Activated CD8-positive, alpha-beta memory T cell treated with anti-CD3 and anti-CD28 coated beads, Interleukin-2, amount 50 U/mL, for 48 hours (primary cell): Measurements from ENCODE around the gene ANKRD2.
A peak's percentile ranks its signal among the peaks of the same experiment; 100 is the strongest.
"Not testable (repeated sequence)": the region's sequence is repeated elsewhere in the genome, so short reads cannot be mapped to it uniquely, and the experiment has no call there.

Experiments used
- DNase-seq: peaks from one replicate; pipeline ENCODE4 v3.0.0-alpha.2; 2020

ANKRD2 gene

GRCh38 chr10:97547271-97547600, 25.3 kb upstream of the ANKRD2 start:
- DNase-seq = no peak

- no peak for DNase-seq
Measured at GRCh38 chr10:97547962-97548361, 24.6 kb upstream of the ANKRD2 start.

- DNase-seq = no peak
Measured at GRCh38 chr10:97548828-97549455, 23.6 kb upstream of the ANKRD2 start.

- DNase-seq = no peak
Measured at GRCh38 chr10:97549587-97550322, 22.8 kb upstream of the ANKRD2 start.

GRCh38 chr10:97550336-97551149, 22.0 kb upstream of the ANKRD2 start:
- no peak for DNase-seq

- no peak for DNase-seq
Measured at GRCh38 chr10:97551271-97551670, 21.3 kb upstream of the ANKRD2 start.

- DNase-seq = peak; percentile 75
Measured at GRCh38 chr10:97553575-97554031, 19.0 kb upstream of the ANKRD2 start.

- not testable (repeated sequence) for DNase-seq
Measured at GRCh38 chr10:97554336-97554735, 18.2 kb upstream of the ANKRD2 start.

- not testable (repeated sequence) for DNase-seq
Measured at GRCh38 chr10:97555541-97555940, 17.0 kb upstream of the ANKRD2 start.

- DNase-seq = not testable (repeated sequence)
Measured at GRCh38 chr10:97560731-97561381, 11.7 kb upstream of the ANKRD2 start.

- DNase-seq = not testable (repeated sequence)
Measured at GRCh38 chr10:97561386-97562077, 11.0 kb upstream of the ANKRD2 start.

GRCh38 chr10:97562329-97562728, 10.2 kb upstream of the ANKRD2 start:
- not testable (repeated sequence) for DNase-seq

- no peak for DNase-seq
Measured at GRCh38 chr10:97563337-97563736, 9.2 kb upstream of the ANKRD2 start.

GRCh38 chr10:97564776-97565175, 7.8 kb upstream of the ANKRD2 start:
- no peak for DNase-seq

- DNase-seq = no peak
Measured at GRCh38 chr10:97566336-97566996, 6.1 kb upstream of the ANKRD2 start.

GRCh38 chr10:97567891-97568290, 4.7 kb upstream of the ANKRD2 start:
- DNase-seq = no peak

GRCh38 chr10:97570146-97570788, 2.3 kb upstream of the ANKRD2 start:
- no peak for DNase-seq

GRCh38 chr10:97570789-97571471, 1.6 kb upstream of the ANKRD2 start:
- DNase-seq = no peak

- DNase-seq = no peak
Measured at GRCh38 chr10:97571622-97572021, 957 bp upstream of the ANKRD2 start.

- DNase-seq = no peak
Measured at GRCh38 chr10:97573021-97573420, 442 bp downstream of the ANKRD2 start.

- DNase-seq = no peak
Measured at GRCh38 chr10:97573672-97574071, 1.1 kb downstream of the ANKRD2 start.
